ENCODE measurements around the gene ERGIC1.

Gene ERGIC1

GRCh38 chr5:172926796-172927195 is 92.7 kb downstream of the ERGIC1 start:
- DNase-seq: no peak

DNA sequence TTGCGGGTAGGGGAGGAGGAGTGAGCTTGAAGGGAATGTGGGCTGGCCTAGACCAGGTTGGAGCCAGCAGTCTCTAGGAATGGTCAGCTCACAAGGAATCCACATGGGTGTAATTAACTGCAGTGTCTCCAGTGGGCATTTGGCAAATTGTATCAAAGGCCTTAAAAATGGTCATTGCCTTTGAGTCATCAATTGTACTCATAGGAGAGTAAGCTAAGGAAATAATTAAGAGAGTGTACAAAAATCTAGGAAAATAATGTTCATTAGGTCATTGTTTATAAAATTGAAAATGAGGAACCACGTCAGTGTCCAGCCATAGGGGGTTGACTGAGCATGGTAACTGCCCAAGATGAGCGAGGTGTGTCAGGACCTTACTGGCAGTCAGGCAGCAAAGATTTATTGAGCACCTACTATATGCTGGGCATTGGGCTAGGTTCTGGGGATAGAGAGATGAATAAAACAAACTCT is 95.4 kb downstream of the ERGIC1 start:
- DNase-seq: no peak

DNA sequence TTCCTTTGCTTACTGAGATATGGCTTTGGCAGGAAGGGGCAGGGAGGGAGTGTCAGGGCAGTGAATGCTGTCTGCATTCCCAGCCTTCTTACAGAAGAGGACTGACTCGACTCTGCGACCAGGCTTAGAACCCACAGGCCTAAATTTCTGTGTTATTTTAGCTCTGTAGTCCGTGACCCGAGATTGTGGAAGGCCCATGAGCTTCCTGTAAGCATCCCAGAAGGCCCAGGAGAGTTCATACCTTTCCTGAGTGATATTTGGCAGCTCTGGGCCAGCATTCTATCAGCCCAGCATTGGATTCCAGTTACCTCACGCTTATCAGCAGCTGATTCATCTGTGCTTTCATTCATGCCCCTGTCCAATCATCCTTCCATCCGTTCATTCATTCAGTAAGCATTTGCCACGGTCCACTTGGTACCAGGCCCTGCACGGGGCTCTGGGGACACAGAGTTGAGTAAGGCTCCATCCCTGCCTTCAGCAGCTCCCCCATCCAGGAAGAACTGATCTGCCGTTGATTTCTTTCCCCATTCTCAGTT is 97.0 kb downstream of the ERGIC1 start:
- no peak for DNase-seq

GRCh38 chr5:172932313-172933017 is 98.4 kb downstream of the ERGIC1 start:
- no peak for DNase-seq

GRCh38 chr5:172933238-172933637 is 99.2 kb downstream of the ERGIC1 start:
- no peak for DNase-seq

GRCh38 chr5:172935096-172935495 is 101.0 kb downstream of the ERGIC1 start:
- DNase-seq: no peak

DNA sequence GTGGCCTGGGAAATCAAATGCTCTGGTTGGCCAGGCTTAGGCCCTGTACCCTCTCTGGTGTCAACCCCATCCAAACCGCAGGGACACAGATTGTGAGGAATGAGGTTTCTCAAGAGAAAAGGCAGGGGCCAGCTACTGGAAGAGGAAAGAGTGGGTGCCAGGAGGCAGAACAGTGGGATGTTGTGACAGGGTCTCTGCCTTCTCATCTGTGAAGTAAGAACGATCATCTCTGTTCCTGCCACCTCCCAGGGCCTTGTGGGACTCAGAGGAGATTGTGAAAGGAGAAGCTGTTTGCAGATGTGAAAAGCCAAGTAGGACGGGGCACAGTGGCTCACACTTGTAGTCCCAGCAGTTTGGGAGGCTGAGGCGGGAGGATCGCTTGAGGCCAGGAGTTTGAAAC is 102.3 kb downstream of the ERGIC1 start:
- DNase-seq: no peak

DNA sequence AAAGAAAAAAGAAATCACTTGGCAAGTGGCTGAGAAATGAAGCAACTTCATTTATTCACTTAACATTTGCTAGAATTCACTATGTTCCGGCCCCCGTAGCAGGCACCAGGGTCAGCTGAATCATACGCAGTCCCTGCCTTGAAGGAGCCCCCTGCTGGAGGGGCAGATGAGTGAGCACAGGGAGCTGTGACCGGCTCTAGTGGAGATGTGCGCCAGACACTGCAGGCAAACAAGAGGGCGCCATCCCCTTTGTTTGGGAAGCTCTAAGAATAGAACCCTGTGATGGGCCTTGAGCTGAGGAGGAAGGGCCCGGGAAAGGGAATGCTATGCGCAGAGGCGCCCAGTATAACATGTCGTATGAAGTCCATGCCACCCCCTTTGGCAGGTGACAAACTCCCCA is 105.0 kb downstream of the ERGIC1 start:
- DNase-seq: no peak

DNA sequence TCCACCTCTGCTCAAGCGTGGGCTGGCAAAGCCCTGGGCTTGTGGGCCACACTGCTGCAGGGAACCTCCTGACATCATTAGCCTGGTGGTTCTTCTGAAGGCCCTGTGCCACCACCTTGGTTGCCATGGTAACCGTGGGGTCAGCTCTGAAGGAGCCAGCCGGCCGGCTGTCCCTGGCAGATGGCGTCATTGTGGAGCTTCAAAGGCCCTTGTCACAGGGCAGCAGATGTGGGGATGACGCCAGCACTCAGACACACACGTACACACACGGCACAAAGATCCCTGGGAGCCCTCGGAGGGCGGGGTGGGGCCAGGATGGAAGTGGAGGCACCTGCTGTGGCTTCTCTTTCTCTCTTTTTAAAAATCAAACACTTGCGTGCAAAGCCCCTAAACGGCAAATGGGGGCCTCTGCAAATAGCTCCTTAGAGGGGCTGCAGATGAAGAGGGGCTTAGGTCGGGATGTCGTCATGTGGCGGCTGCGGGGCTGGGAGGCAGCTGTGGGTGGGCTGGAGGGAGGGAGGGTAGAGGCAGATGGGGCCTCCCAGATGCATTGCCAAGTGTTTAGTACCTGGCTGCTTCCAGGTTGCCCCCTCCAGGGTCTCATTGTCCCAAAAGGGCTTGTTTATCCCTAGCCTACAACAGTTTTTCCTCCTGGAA is 105.7 kb downstream of the ERGIC1 start:
- no peak for DNase-seq

- DNase-seq: no peak
Measured at GRCh38 chr5:172940268-172941066, 106.4 kb downstream of the ERGIC1 start.

GRCh38 chr5:172941067-172941516 is 107.0 kb downstream of the ERGIC1 start:
- no peak for DNase-seq

GRCh38 chr5:172942556-172942955 is 108.5 kb downstream of the ERGIC1 start:
- DNase-seq: no peak

GRCh38 chr5:172943283-172943841 is 109.3 kb downstream of the ERGIC1 start:
- DNase-seq: no peak

- no peak for DNase-seq
Measured at GRCh38 chr5:172943906-172944305, 109.9 kb downstream of the ERGIC1 start.

DNA sequence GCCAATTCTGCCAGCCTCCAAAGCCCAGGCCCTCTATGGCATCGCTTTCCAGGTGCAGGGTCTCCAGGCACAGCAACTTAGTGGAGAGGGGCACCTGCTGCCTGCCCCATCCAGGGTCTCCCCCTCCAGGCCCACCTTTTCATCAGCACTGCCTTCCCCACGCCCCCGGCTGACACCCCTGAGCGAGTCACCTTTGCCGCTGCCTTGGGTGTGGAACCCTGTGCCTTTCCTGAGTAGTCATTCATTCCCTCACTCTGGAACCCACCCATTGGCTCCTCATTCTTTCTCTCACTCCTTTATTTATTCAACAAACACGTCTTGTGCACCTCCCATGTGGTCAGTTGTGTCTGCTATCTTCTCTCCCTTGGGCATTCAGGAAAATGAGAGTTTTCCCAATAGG is 110.7 kb downstream of the ERGIC1 start:
- DNase-seq: no peak

DNA sequence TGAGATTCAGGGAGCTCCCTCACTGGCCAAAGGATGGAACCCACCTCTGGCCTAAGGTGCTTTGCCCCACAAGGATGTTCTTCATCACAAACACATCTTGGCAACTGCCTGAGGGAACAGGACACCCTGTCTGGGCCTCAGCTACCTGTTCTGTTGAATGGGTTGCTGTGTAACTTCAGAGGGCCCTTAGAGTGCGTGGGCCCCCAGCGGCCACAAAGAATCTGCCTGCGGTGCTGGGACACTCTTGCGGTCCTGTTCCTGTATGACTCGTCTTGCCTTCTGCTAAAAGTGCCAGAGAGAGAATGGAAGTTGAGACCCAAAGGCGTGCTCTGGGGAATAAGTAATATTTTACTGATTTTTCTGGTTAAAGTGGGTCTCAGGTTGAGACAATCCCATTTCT is 111.1 kb downstream of the ERGIC1 start:
- DNase-seq: no peak

- DNase-seq: no peak
Measured at GRCh38 chr5:172946146-172946545, 112.1 kb downstream of the ERGIC1 start.

GRCh38 chr5:172949426-172949825 is 115.4 kb downstream of the ERGIC1 start:
- no peak for DNase-seq

DNA sequence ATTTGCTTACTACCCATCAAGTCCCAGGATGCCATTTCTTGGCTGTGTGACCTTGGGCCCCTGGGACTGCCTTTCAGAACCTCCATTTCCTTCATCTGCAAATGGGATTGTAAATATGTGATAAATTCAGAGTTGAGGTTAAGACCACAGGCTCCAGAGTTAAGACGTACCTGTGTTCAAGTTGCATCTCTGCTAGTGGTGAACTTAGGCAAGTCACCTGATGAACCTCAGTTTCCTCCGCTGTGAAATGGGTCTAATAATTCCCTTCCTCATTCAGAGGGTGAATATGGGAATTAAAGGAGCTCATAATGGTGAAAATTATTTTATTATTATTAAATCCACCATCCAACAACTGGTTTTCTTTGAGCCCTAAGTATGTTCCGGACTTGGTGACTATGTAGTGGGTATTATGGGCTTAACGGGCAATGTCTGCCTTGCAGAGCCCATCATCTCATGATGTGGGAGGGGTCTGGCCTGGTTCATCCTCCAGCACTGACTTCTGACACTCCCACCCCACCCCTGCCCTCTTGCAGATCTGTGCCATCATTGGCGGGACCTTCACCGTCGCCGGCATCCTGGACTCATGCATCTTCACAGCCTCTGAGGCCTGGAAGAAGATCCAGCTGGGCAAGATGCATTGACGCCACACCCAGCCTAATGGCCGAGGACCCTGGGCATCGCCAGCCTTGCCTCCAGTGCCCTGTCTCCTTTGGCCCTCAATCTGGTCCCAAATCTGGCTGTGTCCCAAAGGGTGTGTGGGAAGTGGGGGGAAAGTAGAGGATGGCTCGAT is 116.3 kb downstream of the ERGIC1 start:
- no peak for DNase-seq

DNA sequence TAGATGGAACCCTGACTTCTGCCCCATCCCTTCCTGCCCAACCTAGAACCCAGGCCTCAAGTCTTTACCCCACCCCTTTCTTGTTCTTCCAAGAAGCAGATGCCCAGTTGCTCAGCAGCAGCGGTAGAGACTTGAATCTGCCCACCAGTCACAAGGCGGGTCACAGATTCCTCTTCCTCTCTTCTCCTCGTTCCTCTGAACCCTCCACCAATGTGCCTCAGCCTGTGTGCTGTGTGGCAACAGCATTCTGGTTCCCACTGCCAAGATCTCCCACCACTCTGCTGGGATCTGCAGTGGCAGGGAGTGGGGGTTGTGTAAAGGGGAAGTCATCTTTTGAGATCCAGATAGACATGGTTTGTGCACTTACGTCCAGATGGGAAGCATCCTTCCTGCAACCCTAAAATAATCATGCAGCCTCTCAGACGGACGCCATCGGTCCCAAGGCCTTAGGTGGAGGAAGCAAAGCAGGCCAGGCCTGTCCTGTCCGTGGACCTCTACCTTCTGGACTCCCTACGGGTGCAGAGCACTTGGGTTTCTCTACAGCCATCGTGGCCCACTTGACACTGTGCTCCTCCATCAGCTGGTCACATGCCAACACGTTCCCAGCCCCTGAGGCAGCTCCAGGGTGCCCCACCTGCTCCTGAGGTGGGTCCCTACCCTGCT is 117.5 kb downstream of the ERGIC1 start:
- no peak for DNase-seq

GRCh38 chr5:172952034-172952511 is 118.0 kb downstream of the ERGIC1 start:
- DNase-seq: no peak
